ENCODE measurements around the gene MAN1C1. TPM values are rescaled to one million over a fixed set of nuclear protein-coding genes. Genes with fewer than 3 reads are reported as not detected.

Gene MAN1C1
- total RNA-seq, 1 donor from 2014 or later, result 64.7 TPM

- Mint-ChIP-seq H3K36me3 (ENCODE audit: unreplicated experiment) (peaks cover 22% of the 10 kb centered on the region), H3K4me1 (ENCODE audit: unreplicated experiment) (peaks cover 12% of the 10 kb centered on the region), H3K27me3 (ENCODE audit: unreplicated experiment) (no peaks in the 10 kb centered on the region), H3K4me3 (ENCODE audit: unreplicated experiment) (no peak overlapping the region), H3K9me3 (ENCODE audit: unreplicated experiment) (no peaks in the 10 kb centered on the region), H3K27ac (ENCODE audit: unreplicated experiment) (no peak overlapping the region)
- no peak for TF ChIP-seq CTCF (IDR thresholded peaks at IDR 0.05)
- DNase-seq (ENCODE audit: extremely low spot score, unreplicated experiment), result no peak
These were observed 52.5 kb downstream of the MAN1C1 start for GRCh38 chr1:25668931-25669573.

- Mint-ChIP-seq H3K27me3 (ENCODE audit: unreplicated experiment) (no peaks in the 10 kb centered on the region), H3K27ac (ENCODE audit: unreplicated experiment) (no peak overlapping the region)
- DNase-seq (ENCODE audit: extremely low spot score, unreplicated experiment), result no peak
These were observed 53.4 kb downstream of the MAN1C1 start for GRCh38 chr1:25669781-25670567.

GRCh38 chr1:25671929-25672328 lies 55.3 kb downstream of the MAN1C1 start:
- Mint-ChIP-seq H3K27ac (ENCODE audit: unreplicated experiment) (no peak overlapping the region), H3K4me1 (ENCODE audit: unreplicated experiment) (peaks cover 9% of the 10 kb centered on the region), H3K36me3 (ENCODE audit: unreplicated experiment) (peaks cover 26% of the 10 kb centered on the region), H3K4me3 (ENCODE audit: unreplicated experiment) (no peak overlapping the region), H3K27me3 (ENCODE audit: unreplicated experiment) (peaks cover 10% of the 10 kb centered on the region), H3K9me3 (ENCODE audit: unreplicated experiment) (no peaks in the 10 kb centered on the region)
- no peak for DNase-seq (ENCODE audit: extremely low spot score, unreplicated experiment)
- no peak for TF ChIP-seq CTCF (IDR thresholded peaks at IDR 0.05)

More at GRCh38 chr1:25669781-25670567, 53.4 kb downstream of the MAN1C1 start:
- H3K9me3 Mint-ChIP-seq (ENCODE audit: unreplicated experiment), result no peaks in the 10 kb centered on the region
- H3K4me1 Mint-ChIP-seq (ENCODE audit: unreplicated experiment), result peaks cover 12% of the 10 kb centered on the region
- H3K36me3 Mint-ChIP-seq (ENCODE audit: unreplicated experiment), result peaks cover 22% of the 10 kb centered on the region
- no peak for TF ChIP-seq CTCF (IDR thresholded peaks at IDR 0.05)
- no peak overlapping the region for H3K4me3 Mint-ChIP-seq (ENCODE audit: unreplicated experiment)

GRCh38 chr1:25672763-25673409 lies 56.3 kb downstream of the MAN1C1 start:
- DNase-seq (ENCODE audit: extremely low spot score, unreplicated experiment), result no peak
- Mint-ChIP-seq H3K36me3 (ENCODE audit: unreplicated experiment) (peaks cover 28% of the 10 kb centered on the region), H3K9me3 (ENCODE audit: unreplicated experiment) (no peaks in the 10 kb centered on the region), H3K27me3 (ENCODE audit: unreplicated experiment) (peaks cover 18% of the 10 kb centered on the region), H3K4me1 (ENCODE audit: unreplicated experiment) (peaks cover 5% of the 10 kb centered on the region), H3K4me3 (ENCODE audit: unreplicated experiment) (no peak overlapping the region), H3K27ac (ENCODE audit: unreplicated experiment) (no peak overlapping the region)
- no peak for TF ChIP-seq CTCF (IDR thresholded peaks at IDR 0.05)

- Mint-ChIP-seq H3K4me3 (ENCODE audit: unreplicated experiment) (no peak overlapping the region), H3K27me3 (ENCODE audit: unreplicated experiment) (peaks cover 22% of the 10 kb centered on the region), H3K27ac (ENCODE audit: unreplicated experiment) (no peak overlapping the region), H3K4me1 (ENCODE audit: unreplicated experiment) (peaks cover 3% of the 10 kb centered on the region), H3K9me3 (ENCODE audit: unreplicated experiment) (no peaks in the 10 kb centered on the region), H3K36me3 (ENCODE audit: unreplicated experiment) (peaks cover 30% of the 10 kb centered on the region)
- no peak for TF ChIP-seq CTCF (IDR thresholded peaks at IDR 0.05)
- no peak for DNase-seq (ENCODE audit: extremely low spot score, unreplicated experiment)
These were observed 56.9 kb downstream of the MAN1C1 start for GRCh38 chr1:25673456-25673855.

All from osteocyte (in vitro differentiated cells).